Adrenal gland (tissue), 5 donors: ENCODE results near the gene ATXN10.

Source experiments
- POLR2A ChIP-seq, 2 donors: fragments of 450-650 bp; IDR thresholded peaks; one replicate each; pipeline ENCODE4 v1.6.1; 2017; ENCODE audit warnings: antibody characterized with exemption in 2 of 2, mild to moderate bottlenecking in 2 of 2, moderate library complexity in 1 of 2
- TF ChIP-seq, protein P1 (sequence below), 6 experiments: fragments of 450-650 bp in 4 of 6; fragments of 200-600 bp in 2 of 6; sonication (generic) in 1 of 6; IDR thresholded peaks; 1 replicate in 5 of 6; 2 replicates in 1 of 6; pipeline versions ENCODE4 v1.5.1 to v1.8.0; 2016 to 2021; ENCODE audit warnings: antibody characterized with exemption in 6 of 6, mild to moderate bottlenecking in 2 of 6, moderate library complexity in 1 of 6
- donor health status: DM: no; HTN: no; CAD: no.

- TF ChIP-seq, protein P1, sequence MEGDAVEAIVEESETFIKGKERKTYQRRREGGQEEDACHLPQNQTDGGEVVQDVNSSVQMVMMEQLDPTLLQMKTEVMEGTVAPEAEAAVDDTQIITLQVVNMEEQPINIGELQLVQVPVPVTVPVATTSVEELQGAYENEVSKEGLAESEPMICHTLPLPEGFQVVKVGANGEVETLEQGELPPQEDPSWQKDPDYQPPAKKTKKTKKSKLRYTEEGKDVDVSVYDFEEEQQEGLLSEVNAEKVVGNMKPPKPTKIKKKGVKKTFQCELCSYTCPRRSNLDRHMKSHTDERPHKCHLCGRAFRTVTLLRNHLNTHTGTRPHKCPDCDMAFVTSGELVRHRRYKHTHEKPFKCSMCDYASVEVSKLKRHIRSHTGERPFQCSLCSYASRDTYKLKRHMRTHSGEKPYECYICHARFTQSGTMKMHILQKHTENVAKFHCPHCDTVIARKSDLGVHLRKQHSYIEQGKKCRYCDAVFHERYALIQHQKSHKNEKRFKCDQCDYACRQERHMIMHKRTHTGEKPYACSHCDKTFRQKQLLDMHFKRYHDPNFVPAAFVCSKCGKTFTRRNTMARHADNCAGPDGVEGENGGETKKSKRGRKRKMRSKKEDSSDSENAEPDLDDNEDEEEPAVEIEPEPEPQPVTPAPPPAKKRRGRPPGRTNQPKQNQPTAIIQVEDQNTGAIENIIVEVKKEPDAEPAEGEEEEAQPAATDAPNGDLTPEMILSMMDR (IDR thresholded peaks at IDR 0.05): no peak
- no peak for TF ChIP-seq POLR2A (IDR thresholded peaks at IDR 0.05)
Observed at GRCh38 chr22:45878051-45878781, 206.6 kb downstream of the ATXN10 start.
